PC-3 (cell line): ENCODE results near the gene TMEM201. TPM values are rescaled to one million over a fixed set of nuclear protein-coding genes. Genes with fewer than 3 reads are reported as not detected.

Experiments used
- ATAC-seq: fragments of 200-7000 bp; cut with Tn5 transposase; 2 replicates; pipeline ENCODE4 v1.9.1; 2020; ENCODE audit warnings: mild to moderate bottlenecking, moderate library complexity
- BruUV-seq: library from RNA; stranded (reverse); fragments of 400-500 nt; replicated peaks from 2 replicates; lab custom pipeline; 2021; lab: Mats Ljungman, UMichigan
- CTCF ChIA-PET: fragments of 300-600 bp; sonication (Branson Sonifier 250); formaldehyde crosslinking; loops from one replicate; lab custom pipeline; 2022; ENCODE audit warnings: antibody characterized with exemption; lab: Charles Lee
- POLR2A ChIA-PET: fragments of 300-600 bp; sonication (Branson Sonifier 250); formaldehyde crosslinking; loops from one replicate; lab custom pipeline; 2022; ENCODE audit warnings: antibody characterized with exemption; ENCODE audit not compliant: unreplicated experiment; lab: Charles Lee
- DNase-seq: peaks from one replicate; pipeline ENCODE4 v3.0.0-alpha.2; 2015
- H2AFZ ChIP-seq: fragments of 300-600 bp; sonication (generic); 2 replicates; pipeline ENCODE4 v1.6.0; 2016; ENCODE audit warnings: antibody characterized with exemption, low read length
- H3F3A ChIP-seq: fragments of 300-600 bp; sonication (generic); one replicate; pipeline ENCODE4 v1.6.0; 2017; ENCODE audit warnings: antibody characterized with exemption, low read length, control low read depth, mild to moderate bottlenecking; ENCODE audit not compliant: unreplicated experiment
- H3K27ac ChIP-seq: fragments of 300-600 bp; sonication (generic); 2 replicates; pipeline ENCODE4 v1.5.1; 2016; ENCODE audit warnings: mild to moderate bottlenecking, low read length
- H3K27me3 ChIP-seq: fragments of 300-600 bp; sonication (generic); 2 replicates; pipeline ENCODE4 v1.6.1; 2016; ENCODE audit warnings: low read length, mixed read lengths
- H3K36me3 ChIP-seq: fragments of 300-600 bp; sonication (generic); 2 replicates; pipeline ENCODE4 v1.6.1; 2016; ENCODE audit warnings: low read depth, mixed run types, low read length, mixed read lengths
- H3K4me1 ChIP-seq: fragments of 300-600 bp; sonication (generic); 2 replicates; pipeline ENCODE4 v1.5.1; 2016; ENCODE audit warnings: low read length; ENCODE audit not compliant: insufficient read depth
- H3K4me2 ChIP-seq: fragments of 300-600 bp; sonication (generic); 2 replicates; pipeline ENCODE4 v1.6.0; 2016; ENCODE audit warnings: low read length
- H3K4me3 ChIP-seq: fragments of 300-600 bp; sonication (generic); 2 replicates; pipeline ENCODE4 v1.5.1; 2016; ENCODE audit warnings: mild to moderate bottlenecking, low read length, mixed read lengths
- H3K79me2 ChIP-seq: fragments of 300-600 bp; sonication (generic); 2 replicates; pipeline ENCODE4 v1.6.1; 2017; ENCODE audit warnings: low read length, mixed read lengths
- H3K9ac ChIP-seq: fragments of 300-600 bp; sonication (generic); 2 replicates; pipeline ENCODE4 v1.6.0; 2016; ENCODE audit warnings: mild to moderate bottlenecking, low read length
- H3K9me2 ChIP-seq: fragments of 300-600 bp; sonication (generic); replicated peaks from 2 replicates; pipeline ENCODE4 v1.6.1; 2016; ENCODE audit warnings: mixed run types, low read length, mixed read lengths
- H3K9me3 ChIP-seq: fragments of 300-600 bp; sonication (generic); 2 replicates; pipeline ENCODE4 v1.6.1; 2016; ENCODE audit warnings: low read length, mixed read lengths
- H4K20me1 ChIP-seq: fragments of 300-600 bp; sonication (generic); 2 replicates; pipeline ENCODE4 v1.6.1; 2016; ENCODE audit warnings: low read length, mixed read lengths
- CTCF ChIP-seq: fragments of 300-600 bp; sonication (generic); conservative IDR thresholded peaks from 2 replicates; pipeline ENCODE4 v1.5.1; 2017; ENCODE audit warnings: antibody characterized with exemption, low read depth, mild to moderate bottlenecking, low read length
- EZH2 ChIP-seq: fragments of 300-600 bp; sonication (generic); IDR thresholded peaks from one replicate; pipeline ENCODE4 v1.6.1; 2017; ENCODE audit warnings: antibody characterized with exemption, mild to moderate bottlenecking, low read length; ENCODE audit not compliant: unreplicated experiment
- EZH2phosphoT487 ChIP-seq: fragments of 300-600 bp; sonication (generic); IDR thresholded peaks from 2 replicates; pipeline ENCODE4 v1.6.1; 2018; ENCODE audit warnings: mild to moderate bottlenecking, antibody characterized with exemption, low read length, borderline replicate concordance
- intact Hi-C: fragments of 100-400 bp; cut with micrococcal nuclease; formaldehyde crosslinking; loops from 2 replicates; pipeline ENCODE4 v1.9.0; 2023
- total RNA-seq: library from RNA; depleted of rRNA; stranded (reverse); fragments of >200 nt; gene quantifications from 2 replicates; pipeline ENCODE4 v1.2.3, GENCODE V29; 2014

Gene TMEM201
- total RNA-seq, 1 experiment from 2014 or later, result 13.8 TPM

GRCh38 chr1:9591669-9592509 is 3.2 kb downstream of the TMEM201 start:
- CTCF ChIA-PET, result no interaction called here
- BruUV-seq, result no TSS peak
- Histone ChIP-seq H3K27ac (no peak overlapping the region), H3K9me2 (no peaks in the 10 kb centered on the region), H3K36me3 (no peaks in the 10 kb centered on the region), H3K4me1 (peaks cover 6% of the 10 kb centered on the region; the same call in 1 of the 2 replicates), H3K4me3 (no peak overlapping the region), H3K9ac (no peak overlapping the region), H3K4me2 (no peak overlapping the region), H3K79me2 (peaks cover 74% of the 10 kb centered on the region), H3F3A (no peaks in the 10 kb centered on the region), H4K20me1 (peaks cover 37% of the 10 kb centered on the region), H3K27me3 (no peaks in the 10 kb centered on the region), H2AFZ (no peak overlapping the region), H3K9me3 (no peaks in the 10 kb centered on the region)
- TF ChIP-seq EZH2 (no peak), EZH2phosphoT487 (no peak), CTCF (no peak)
- DNase-seq, result no peak
- no peak for ATAC-seq
- POLR2A ChIA-PET, result no interaction called here
- intact Hi-C loops, result no loop called here

DNA sequence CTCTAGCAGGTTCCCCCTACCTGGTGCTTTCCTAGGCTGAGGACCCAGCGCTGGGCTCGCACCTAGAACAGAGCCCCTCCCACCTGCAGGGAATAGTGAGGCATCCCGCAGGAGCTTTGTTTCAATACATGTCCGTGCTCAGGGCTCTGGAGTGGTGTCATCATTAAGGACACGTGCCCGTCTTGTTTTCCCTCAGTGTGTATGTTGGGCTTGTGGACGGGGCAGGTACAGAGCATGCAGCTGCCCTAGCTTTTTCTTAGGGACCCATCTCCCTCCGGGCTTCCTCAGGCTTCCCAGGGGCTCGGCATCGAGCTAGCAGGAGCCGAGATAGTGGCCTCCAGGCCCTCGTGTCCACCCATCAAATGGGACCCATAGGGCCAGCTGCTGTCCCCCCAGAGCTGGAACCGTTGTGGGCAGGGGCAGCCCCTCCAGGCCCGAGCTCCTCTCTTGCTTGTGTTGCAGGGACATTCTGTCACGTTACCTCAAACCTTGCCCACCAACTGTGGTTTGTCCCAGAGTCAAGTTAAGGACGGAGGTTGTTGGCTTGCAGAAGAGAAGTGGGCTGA is 3.9 kb downstream of the TMEM201 start:
- Histone ChIP-seq H3K4me1 (peaks cover 6% of the 10 kb centered on the region; the same call in 1 of the 2 replicates), H3K4me2 (no peak overlapping the region), H3K27me3 (no peaks in the 10 kb centered on the region), H3K4me3 (no peak overlapping the region), H3K9me3 (no peaks in the 10 kb centered on the region), H4K20me1 (peaks cover 37% of the 10 kb centered on the region), H3K36me3 (no peaks in the 10 kb centered on the region), H3F3A (no peaks in the 10 kb centered on the region), H3K79me2 (peaks cover 74% of the 10 kb centered on the region), H3K9me2 (no peaks in the 10 kb centered on the region), H2AFZ (no peak overlapping the region), H3K27ac (no peak overlapping the region), H3K9ac (no peak overlapping the region)
- no peak for TF ChIP-seq EZH2phosphoT487
- TF ChIP-seq CTCF, result no peak
- no peak for TF ChIP-seq EZH2
- intact Hi-C loops, result no loop called here
- ATAC-seq, result no peak
- POLR2A ChIA-PET, result no interaction called here
- CTCF ChIA-PET, result no interaction called here
- DNase-seq, result no peak
- no TSS peak for BruUV-seq

- H3K27ac ChIP-seq, result no peak overlapping the region
Observed at GRCh38 chr1:9593147-9593491, 4.4 kb downstream of the TMEM201 start.

More at GRCh38 chr1:9593147-9593491, 4.4 kb downstream of the TMEM201 start:
- CTCF ChIA-PET, result no interaction called here
- H3K36me3 ChIP-seq, result no peaks in the 10 kb centered on the region
- ATAC-seq (no peak), DNase-seq (no peak)
- no peak overlapping the region for H3K4me2 ChIP-seq
- TF ChIP-seq CTCF (no peak), EZH2phosphoT487 (no peak), EZH2 (no peak)
- H3K4me1 ChIP-seq, result peaks cover 6% of the 10 kb centered on the region; the same call in 1 of the 2 replicates
- peaks cover 74% of the 10 kb centered on the region for H3K79me2 ChIP-seq
- intact Hi-C loops, result no loop called here
- no peaks in the 10 kb centered on the region for H3K9me2 ChIP-seq
- no TSS peak for BruUV-seq
- POLR2A ChIA-PET, result no interaction called here
- H3K4me3 ChIP-seq, result no peak overlapping the region
- no peak overlapping the region for H3K9ac ChIP-seq
- H4K20me1 ChIP-seq, result peaks cover 37% of the 10 kb centered on the region
- no peaks in the 10 kb centered on the region for H3F3A ChIP-seq
- no peaks in the 10 kb centered on the region for H3K9me3 ChIP-seq
- no peaks in the 10 kb centered on the region for H3K27me3 ChIP-seq
- no peak overlapping the region for H2AFZ ChIP-seq
